CD4-positive, alpha-beta T cell treated with Interleukin-15 for 4 hours (primary cell): ENCODE results near the gene TSPAN4.
A peak's percentile ranks its signal among the peaks of the same experiment; 100 is the strongest.

Experiments
- DNase-seq: peaks from one replicate; pipeline ENCODE4 v3.0.0-alpha.2; 2020; ENCODE audit warnings: low spot score

The TSPAN4 gene

GRCh38 chr11:836700-837099, 6.0 kb upstream of the TSPAN4 start:
- no peak for DNase-seq

DNA sequence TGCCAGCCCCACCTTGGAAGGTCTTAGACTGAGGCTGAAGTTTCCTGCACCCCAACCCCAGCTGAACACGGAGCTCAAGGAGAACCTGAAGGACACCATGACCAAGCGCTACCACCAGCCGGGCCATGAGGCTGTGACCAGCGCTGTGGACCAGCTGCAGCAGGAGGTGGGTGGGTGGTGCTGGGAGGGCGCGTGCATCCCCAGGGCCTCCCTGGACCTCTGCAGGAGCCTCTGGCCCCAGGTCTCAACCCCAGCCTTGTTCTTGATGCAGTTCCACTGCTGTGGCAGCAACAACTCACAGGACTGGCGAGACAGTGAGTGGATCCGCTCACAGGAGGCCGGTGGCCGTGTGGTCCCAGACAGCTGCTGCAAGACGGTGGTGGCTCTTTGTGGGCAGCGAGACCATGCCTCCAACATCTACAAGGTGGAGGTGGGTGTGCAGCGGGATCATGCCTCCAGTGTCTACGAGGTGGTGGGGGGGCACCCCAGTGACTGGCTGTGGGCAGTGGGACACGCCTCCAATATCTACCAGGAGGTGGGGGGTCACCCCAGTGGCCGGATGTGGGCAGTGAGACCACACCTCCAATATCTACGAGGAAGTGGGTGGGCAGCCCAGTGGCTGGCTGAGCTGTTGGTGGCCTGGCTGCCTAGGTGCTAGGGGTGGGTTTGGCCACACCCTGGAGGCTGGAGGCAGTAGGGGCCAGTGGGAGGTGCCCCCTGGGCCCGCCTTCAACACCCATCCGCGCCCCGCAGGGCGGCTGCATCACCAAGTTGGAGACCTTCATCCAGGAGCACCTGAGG, 5.3 kb upstream of the TSPAN4 start:
- no peak for DNase-seq

DNA sequence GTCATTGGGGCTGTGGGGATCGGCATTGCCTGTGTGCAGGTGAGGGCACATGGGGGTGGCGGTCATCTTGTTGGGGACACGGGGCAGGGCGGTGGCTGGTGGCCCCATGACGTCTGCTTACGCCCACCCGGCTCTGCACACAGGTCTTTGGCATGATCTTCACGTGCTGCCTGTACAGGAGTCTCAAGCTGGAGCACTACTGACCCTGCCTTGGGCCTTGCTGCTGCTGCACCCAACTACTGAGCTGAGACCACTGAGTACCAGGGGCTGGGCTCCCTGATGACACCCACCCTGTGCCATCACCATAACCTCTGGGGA, 4.7 kb upstream of the TSPAN4 start:
- DNase-seq = no peak

DNA sequence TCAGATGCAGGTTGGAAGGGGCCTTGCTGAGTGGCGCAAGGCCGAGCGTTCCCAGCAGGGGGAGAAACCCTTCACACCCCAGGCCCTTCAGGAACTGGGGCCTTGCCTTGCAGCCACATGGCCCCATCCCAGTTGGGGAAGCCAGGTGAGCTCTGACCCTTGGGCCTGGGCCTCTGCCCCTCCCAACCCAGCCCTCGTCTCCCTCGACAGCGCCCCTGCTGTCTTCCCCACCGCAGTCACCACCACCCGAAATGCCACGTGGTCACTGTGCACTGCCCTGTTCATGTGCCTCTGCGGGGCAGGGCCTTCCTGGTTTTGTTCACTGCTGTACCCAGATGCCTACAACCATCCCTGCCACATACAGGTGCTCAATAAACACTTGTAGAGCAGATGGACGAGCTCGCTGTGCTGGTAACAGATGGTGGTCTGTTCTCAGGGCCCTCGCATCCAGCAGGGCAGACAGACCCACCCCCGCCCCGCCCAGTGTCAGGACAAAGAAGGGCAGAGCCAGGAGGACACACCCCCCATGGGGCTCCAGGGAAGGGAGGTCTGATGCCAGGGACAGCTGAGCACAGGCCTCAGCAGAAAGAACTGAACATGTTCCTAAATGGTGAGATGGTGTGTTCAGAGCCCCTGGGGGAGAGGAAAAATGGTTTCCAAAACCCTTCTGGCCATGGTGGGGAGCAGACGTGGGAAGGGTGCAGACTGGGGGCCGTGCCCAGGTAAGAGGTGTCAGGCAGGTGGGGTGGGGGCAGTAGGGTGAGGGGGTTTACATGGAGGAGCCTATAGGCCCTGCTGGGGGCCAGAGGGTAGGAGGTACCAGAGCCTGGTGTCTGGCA, 4.0 kb upstream of the TSPAN4 start:
- DNase-seq = no peak

GRCh38 chr11:839280-839623, 3.4 kb upstream of the TSPAN4 start:
- DNase-seq = no peak

DNA sequence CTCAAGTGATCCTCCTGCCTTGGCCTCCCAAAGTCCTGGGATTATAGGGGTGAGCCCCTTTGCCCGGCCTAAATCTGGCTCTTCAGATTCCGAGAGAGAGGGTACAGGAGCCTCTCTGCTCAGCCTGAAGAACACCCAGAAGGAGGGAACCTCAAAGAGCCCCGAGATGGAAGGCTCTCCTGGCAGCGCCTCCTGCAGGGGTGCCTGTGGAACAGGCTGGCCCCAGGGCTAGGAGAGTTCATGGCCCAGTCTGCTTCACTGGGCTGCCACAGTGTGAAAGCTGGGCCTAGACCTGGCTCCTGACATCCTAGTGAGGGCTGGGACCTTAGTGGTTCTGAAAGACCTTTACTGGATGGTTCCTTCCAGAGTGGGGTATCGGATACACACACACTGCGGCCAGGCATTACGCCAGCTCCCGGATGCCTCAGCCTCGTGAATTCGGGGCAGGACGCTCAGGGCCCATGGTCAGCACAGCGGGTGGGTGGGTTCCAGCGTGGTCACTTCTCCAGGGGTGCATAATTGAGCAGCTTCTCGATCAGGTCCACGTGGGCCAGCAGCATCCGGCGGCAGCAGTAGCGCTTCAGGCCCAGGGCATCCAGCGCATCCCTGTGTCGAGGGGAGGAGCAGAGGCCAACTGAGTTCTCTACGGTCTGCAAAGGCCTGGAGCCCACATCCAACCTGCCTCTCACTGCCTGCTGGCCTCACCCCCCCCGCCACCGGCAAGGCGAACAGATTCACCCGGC, 2.6 kb upstream of the TSPAN4 start:
- DNase-seq = no peak

DNA sequence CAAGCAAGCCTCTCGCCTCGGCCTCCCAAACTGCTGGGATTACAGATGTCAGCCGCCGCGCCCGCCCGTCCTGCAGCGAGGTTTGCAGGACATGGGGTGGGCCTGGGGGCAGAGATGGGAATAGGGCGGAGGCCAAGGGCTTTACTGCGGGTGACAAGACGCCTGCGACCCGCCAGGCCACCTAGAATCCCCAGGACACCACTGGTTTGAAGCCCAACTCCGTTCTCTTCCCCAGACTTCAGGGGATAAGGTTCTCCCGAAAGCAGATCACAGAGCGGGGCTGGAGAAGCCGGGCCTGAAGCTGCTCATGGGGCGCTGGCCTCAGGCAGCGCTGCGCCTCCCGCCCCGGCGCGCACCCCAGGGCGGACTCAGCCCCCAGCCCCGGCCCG, 677 bp upstream of the TSPAN4 start:
- no peak for DNase-seq

GRCh38 chr11:843086-843734, 558 bp downstream of the TSPAN4 start:
- DNase-seq = no peak

GRCh38 chr11:843818-844692, 1.4 kb downstream of the TSPAN4 start:
- DNase-seq = no peak

GRCh38 chr11:844693-845644, 2.3 kb downstream of the TSPAN4 start:
- no peak for DNase-seq

GRCh38 chr11:845872-846495, 3.3 kb downstream of the TSPAN4 start:
- no peak for DNase-seq

- no peak for DNase-seq
Observed at GRCh38 chr11:846496-847098, 3.9 kb downstream of the TSPAN4 start.

DNA sequence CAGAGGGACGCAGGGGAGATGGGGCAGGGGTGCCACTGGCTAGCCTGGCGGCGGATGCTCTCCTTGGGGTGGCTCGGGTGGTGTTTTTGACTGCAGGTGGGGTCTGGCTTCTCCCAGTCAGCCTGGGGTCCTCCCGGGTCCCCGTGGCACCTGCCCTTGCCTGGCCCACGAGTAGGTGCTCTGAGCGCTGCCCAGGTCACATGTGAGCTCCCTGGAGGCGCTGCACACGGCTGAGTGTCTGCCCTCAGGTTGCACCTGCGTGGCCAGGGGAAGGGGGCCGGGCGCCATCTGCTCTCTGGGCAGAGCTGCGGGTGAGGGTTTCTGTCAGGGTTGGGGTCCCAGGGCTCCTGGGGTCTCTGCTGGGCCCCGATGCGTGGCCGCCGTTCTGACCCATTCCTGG, 5.2 kb downstream of the TSPAN4 start:
- no peak for DNase-seq

DNA sequence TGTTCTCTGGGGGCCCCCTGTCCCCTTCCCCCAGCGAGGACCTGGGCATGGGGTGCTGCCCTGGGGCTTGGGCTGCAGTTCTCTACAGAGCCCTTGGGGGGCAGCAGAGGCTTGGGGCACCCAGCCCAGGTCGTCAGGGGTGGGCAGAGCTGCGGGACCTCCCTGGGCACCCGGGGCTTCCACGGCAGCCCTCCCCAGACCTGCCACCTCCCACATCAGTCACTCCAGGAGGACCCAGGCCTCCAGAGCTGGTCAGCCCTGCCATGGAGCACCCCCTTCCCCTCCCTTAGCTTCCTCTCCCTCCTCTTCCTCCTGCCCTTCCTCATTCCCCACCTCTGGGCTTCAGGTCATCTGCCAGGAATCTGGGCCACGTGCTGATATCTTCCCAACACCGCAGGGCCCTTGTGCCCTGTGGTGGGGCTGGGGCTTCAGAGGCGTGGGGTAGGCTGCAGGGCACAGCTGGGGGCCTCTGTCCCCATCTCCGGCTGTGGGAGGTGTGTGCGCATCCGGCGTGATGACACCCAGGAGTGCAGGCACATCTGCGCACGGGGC, 5.8 kb downstream of the TSPAN4 start:
- peak; percentile 63 for DNase-seq

GRCh38 chr11:849104-849824, 6.6 kb downstream of the TSPAN4 start:
- no peak for DNase-seq

DNA sequence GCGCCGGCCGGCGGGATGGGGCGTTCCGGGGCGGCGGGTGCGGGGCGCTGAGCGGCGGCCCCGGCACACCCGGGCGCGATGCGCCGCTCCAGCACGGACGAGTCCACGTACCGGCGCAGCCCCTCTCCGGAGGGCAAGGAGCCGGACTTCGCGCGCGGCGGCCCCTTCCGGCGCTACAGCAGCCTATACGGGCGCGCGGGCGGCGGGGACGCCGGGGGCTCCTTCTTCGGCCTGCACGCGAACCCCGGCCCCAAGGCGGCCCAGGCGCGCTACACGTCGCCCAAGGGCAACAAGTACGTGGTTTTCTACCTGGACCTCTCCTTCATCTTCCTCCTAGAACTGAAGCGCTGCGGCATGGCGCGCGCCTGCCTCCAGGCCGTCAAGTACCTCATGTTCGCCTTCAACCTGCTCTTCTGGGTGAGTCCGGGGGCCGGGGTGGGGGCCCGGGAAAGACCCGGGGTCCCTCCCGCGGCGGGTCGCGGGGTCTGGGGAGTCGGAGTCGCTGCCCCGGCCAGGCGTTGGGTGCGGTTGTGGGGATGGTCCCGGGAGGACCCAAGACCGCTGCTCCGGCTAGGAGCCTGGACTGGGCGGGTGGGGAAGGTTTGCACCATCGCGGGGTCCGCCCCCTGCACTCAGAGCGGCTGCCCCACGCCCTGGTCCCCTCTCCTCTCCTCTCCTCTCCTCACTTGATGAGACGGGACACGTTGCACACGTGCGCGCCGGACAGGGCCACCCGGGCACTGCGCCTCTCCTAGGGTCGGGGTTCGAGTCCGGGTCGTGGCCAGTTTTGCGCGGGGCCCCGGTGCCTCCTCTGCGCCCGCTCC, 7.5 kb downstream of the TSPAN4 start:
- DNase-seq = no peak
